Activated B cell treated with CpG ODN at 0.5 μM for 24 hours (primary cell): ENCODE data around the gene MRFAP1L1. TPM values are rescaled to one million over a fixed set of nuclear protein-coding genes. Genes with fewer than 3 reads are reported as not detected.

Experiments
- ATAC-seq: fragments of 200-7000 bp; cut with Tn5 transposase; one replicate; pipeline ENCODE4 v1.10.0; 2021; ENCODE audit warnings: low read depth, mild to moderate bottlenecking, moderate library complexity
- CTCF ChIA-PET: fragments of 350-600 bp; sonication (Branson Sonifier 250); formaldehyde crosslinking; loops from one replicate; lab custom pipeline; 2021; ENCODE audit warnings: antibody characterized with exemption; lab: Charles Lee
- POLR2A ChIA-PET: fragments of 350-600 bp; sonication (Branson Sonifier 250); formaldehyde crosslinking; loops from one replicate; lab custom pipeline; 2021; ENCODE audit warnings: antibody characterized with exemption; lab: Charles Lee
- DNase-seq: peaks from one replicate; pipeline ENCODE4 v3.0.0; 2022
- H3K27ac Mint-ChIP-seq: one replicate; pipeline ENCODE4 v1.8.0; 2020; ENCODE audit warnings: mixed read lengths
- H3K27me3 Mint-ChIP-seq: one replicate; pipeline ENCODE4 v1.8.0; 2021; ENCODE audit warnings: mixed read lengths
- H3K36me3 Mint-ChIP-seq: one replicate; pipeline ENCODE4 v1.8.0; 2021; ENCODE audit warnings: low read depth, mixed read lengths
- H3K4me1 Mint-ChIP-seq: one replicate; pipeline ENCODE4 v1.8.0; 2021; ENCODE audit warnings: mixed read lengths
- H3K4me3 Mint-ChIP-seq: one replicate; pipeline ENCODE4 v1.8.0; 2020; ENCODE audit warnings: mild to moderate bottlenecking, mixed read lengths
- H3K9me3 Mint-ChIP-seq: one replicate; pipeline ENCODE4 v1.8.0; 2020; ENCODE audit warnings: mixed read lengths
- intact Hi-C: fragments of 100-400 bp; cut with micrococcal nuclease; formaldehyde crosslinking; loops from one replicate; pipeline ENCODE4 v1.15.1; 2024
- total RNA-seq: library from RNA; stranded (reverse); gene quantifications from 2 replicates; pipeline ENCODE4 v1.2.3, GENCODE V29; 2022
- TF ChIP-seq, protein P1 (sequence below): fragments of 200-600 bp; IDR thresholded peaks from one replicate; pipeline ENCODE4 v1.8.0; 2022; ENCODE audit warnings: antibody characterized with exemption, mild to moderate bottlenecking

Gene MRFAP1L1
- total RNA-seq, 1 donor from 2014 or later = 39.1 TPM

DNA sequence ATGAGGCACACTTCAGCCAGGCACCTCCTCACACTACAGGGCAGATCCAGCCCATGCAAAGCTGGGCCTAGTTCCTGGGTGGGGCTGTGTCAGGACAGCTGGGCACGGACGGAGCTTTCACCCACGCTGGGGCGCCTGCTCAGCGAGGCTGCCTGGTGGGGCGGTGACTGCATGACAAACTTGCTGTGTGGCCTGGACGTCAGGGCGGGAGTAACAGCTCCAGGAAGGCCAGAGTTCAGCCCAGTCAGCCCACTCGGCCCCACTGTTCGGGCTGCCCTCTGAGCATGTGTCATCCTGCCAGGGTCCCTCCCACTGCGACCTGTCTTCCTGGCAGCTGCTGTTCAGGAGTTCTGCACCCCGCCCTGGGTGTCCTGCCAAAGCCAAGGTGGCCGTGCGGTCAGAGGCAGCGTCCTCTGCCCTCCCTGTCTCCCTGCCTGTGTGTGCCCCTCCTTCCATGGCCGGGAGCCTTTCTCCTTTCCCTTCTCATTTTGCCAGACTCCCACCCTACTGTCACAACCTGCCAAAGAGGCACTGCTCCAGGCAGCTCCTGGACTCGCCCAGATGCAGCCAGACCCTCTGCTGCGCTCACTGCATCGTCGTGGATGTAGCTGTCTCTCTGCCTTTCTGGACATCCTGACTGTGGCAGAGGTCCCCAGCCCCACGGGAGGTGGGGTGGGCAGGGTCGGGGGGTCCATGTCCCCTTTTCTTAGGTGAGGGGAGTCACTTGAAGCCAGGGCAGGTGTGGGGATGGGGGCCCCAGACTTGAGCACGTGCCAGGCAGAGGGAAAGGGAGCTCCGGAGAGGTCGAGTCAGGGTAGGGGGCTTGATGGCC is 39.9 kb upstream of the MRFAP1L1 start:
- Mint-ChIP-seq H3K27ac (no peak overlapping the region), H3K9me3 (no peaks in the 10 kb centered on the region), H3K4me1 (no peaks in the 10 kb centered on the region), H3K4me3 (no peak overlapping the region), H3K27me3 (peaks cover 4% of the 10 kb centered on the region), H3K36me3 (no peaks in the 10 kb centered on the region)
- TF ChIP-seq, protein P1, sequence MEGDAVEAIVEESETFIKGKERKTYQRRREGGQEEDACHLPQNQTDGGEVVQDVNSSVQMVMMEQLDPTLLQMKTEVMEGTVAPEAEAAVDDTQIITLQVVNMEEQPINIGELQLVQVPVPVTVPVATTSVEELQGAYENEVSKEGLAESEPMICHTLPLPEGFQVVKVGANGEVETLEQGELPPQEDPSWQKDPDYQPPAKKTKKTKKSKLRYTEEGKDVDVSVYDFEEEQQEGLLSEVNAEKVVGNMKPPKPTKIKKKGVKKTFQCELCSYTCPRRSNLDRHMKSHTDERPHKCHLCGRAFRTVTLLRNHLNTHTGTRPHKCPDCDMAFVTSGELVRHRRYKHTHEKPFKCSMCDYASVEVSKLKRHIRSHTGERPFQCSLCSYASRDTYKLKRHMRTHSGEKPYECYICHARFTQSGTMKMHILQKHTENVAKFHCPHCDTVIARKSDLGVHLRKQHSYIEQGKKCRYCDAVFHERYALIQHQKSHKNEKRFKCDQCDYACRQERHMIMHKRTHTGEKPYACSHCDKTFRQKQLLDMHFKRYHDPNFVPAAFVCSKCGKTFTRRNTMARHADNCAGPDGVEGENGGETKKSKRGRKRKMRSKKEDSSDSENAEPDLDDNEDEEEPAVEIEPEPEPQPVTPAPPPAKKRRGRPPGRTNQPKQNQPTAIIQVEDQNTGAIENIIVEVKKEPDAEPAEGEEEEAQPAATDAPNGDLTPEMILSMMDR = no peak
- DNase-seq = no peak
- no peak for ATAC-seq
- ChIA-PET POLR2A (no interaction called here), CTCF (no interaction called here)
- intact Hi-C loops = no loop called here

DNA sequence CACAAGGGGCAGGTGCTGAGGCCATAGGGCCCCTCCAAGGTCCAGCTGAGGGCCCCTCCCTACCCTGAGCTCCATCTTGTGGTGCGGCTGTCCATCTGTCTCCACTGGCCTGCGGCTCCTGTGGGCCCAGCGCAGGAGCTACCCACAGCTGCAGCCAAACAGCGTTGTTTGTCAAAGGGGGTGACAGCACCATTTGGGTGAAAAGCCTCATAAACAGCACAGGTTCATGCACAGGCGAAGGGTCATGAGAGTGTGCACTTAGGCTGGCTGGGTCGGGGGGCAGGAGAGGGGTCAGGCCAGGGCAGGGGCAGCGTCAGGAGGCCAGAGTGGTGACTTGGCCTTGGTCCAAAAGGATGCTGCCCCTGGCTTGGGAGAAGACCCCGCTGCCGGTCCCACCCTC is 38.6 kb upstream of the MRFAP1L1 start:
- intact Hi-C loops = no loop called here
- no peak for ATAC-seq
- TF ChIP-seq, protein P1 = no peak
- Mint-ChIP-seq H3K4me1 (no peaks in the 10 kb centered on the region), H3K36me3 (no peaks in the 10 kb centered on the region), H3K4me3 (no peak overlapping the region), H3K9me3 (no peaks in the 10 kb centered on the region), H3K27ac (no peak overlapping the region), H3K27me3 (peaks cover 7% of the 10 kb centered on the region)
- POLR2A ChIA-PET = no interaction called here
- CTCF ChIA-PET = no interaction called here
- no peak for DNase-seq

DNA sequence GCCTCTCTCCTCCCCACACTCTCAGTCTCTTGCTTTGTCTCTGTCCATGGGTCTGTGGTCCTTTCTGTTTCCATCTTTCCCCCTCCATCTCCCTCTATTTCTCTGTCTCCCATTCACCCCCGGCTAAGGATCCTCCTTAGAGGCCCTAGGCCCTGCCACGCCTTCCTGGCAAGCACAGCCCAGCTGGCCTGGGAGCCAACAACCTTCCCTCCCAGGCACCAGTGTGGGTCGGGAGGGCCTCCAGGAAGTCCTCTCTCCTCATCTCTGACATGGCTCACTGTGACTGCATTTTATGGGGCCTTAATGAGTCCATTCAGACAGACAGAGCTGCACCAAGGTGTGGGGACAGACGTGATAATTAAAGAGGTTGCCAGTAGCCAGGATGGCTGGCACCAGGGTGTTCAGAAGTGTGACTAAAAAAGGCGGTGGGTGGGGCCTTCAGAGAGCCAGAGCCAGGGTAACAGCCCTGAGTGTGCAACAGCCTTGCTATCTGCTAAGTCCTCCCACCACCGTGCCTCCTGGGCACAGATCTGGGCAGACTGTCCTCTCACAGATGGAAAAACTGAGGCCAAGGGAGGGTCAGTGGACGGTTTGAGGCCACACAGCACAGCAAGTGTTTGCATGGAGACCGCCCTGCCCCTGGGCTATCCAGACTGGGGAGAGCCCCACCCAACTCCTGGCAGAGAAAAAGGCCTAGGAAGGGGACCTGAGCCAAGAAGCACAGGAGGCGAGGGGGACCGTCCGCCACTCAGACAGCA is 37.8 kb upstream of the MRFAP1L1 start:
- Mint-ChIP-seq H3K9me3 (no peaks in the 10 kb centered on the region), H3K27me3 (peaks cover 7% of the 10 kb centered on the region), H3K36me3 (no peaks in the 10 kb centered on the region), H3K27ac (no peak overlapping the region), H3K4me3 (no peak overlapping the region), H3K4me1 (no peaks in the 10 kb centered on the region)
- intact Hi-C loops = no loop called here
- ATAC-seq (no peak), DNase-seq (no peak)
- POLR2A ChIA-PET = no interaction called here
- CTCF ChIA-PET = no interaction called here
- TF ChIP-seq, protein P1 = no peak

DNA sequence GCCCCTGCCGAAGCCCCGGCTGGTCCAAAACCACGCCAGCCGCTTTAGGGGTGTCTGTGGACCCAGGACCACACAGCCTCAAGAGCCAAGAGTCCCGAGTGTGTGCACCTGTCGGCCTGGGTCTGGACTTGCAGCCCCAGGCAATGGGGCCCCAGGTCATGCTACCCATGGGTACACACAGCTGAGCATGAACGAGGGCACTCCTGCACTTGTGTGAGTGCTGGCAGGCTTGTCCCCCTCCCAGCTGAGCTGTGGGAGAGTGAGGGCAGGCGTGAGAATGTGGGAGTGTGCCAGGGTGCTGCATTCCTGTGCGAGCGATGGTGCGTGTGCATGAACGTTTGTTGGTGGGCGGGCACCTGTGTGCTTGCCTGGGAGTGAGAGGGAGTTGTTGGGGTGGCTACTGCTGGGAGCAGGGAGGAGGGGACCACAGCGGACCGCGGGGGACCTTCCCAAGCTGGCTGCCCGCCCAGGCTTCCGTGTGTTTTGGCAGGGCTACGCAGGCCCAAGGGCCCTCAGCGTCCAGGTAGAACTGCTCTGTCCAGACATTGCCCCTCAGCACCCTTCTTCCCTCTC is 37.1 kb upstream of the MRFAP1L1 start:
- DNase-seq (no peak), ATAC-seq (no peak)
- CTCF ChIA-PET = no interaction called here
- Mint-ChIP-seq H3K27me3 (peaks cover 7% of the 10 kb centered on the region), H3K27ac (no peak overlapping the region), H3K4me1 (no peaks in the 10 kb centered on the region), H3K4me3 (no peak overlapping the region), H3K36me3 (no peaks in the 10 kb centered on the region), H3K9me3 (no peaks in the 10 kb centered on the region)
- intact Hi-C loops = no loop called here
- POLR2A ChIA-PET = no interaction called here
- TF ChIP-seq, protein P1 = no peak

DNA sequence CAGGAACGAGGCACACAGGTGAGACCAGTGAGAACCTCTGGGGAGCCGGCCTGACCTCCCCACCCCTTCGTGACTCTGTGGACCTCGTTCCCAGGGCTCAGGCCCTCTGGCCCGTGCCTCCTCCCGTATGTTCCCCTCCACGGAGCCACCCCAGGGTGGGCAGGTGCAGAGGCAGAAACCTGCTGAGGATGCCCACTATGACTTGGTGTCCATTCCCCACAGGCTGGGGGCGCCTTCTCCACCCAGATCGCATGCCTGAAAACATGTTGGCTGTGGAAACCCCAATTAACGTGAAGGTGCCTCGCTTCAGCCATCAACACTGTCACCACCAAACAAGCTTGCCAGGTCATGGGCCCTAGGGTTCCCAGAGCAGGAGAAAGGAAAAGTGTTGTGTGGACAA is 33.3 kb upstream of the MRFAP1L1 start:
- DNase-seq (no peak), ATAC-seq (no peak)
- ChIA-PET POLR2A (no interaction called here), CTCF (no interaction called here)
- TF ChIP-seq, protein P1 = no peak
- Mint-ChIP-seq H3K4me3 (no peak overlapping the region), H3K4me1 (no peaks in the 10 kb centered on the region), H3K27me3 (peaks cover 13% of the 10 kb centered on the region), H3K36me3 (no peaks in the 10 kb centered on the region), H3K9me3 (no peaks in the 10 kb centered on the region), H3K27ac (no peak overlapping the region)
- intact Hi-C loops = no loop called here
